Activated B cell treated with CpG ODN at 0.5 μM for 24 hours (primary cell): Measurements from ENCODE around the gene KATNIP. TPM values are rescaled to one million over a fixed set of nuclear protein-coding genes. Genes with fewer than 3 reads are reported as not detected.

ENCODE experiments used
- ATAC-seq: fragments of 200-7000 bp; cut with Tn5 transposase; one replicate; pipeline ENCODE4 v1.10.0; 2021; ENCODE audit warnings: low read depth, mild to moderate bottlenecking, moderate library complexity
- CTCF ChIA-PET: fragments of 350-600 bp; sonication (Branson Sonifier 250); formaldehyde crosslinking; loops from one replicate; lab custom pipeline; 2021; ENCODE audit warnings: antibody characterized with exemption; lab: Charles Lee
- POLR2A ChIA-PET: fragments of 350-600 bp; sonication (Branson Sonifier 250); formaldehyde crosslinking; loops from one replicate; lab custom pipeline; 2021; ENCODE audit warnings: antibody characterized with exemption; lab: Charles Lee
- DNase-seq: peaks from one replicate; pipeline ENCODE4 v3.0.0; 2022
- H3K27ac Mint-ChIP-seq: one replicate; pipeline ENCODE4 v1.8.0; 2020; ENCODE audit warnings: mixed read lengths
- H3K27me3 Mint-ChIP-seq: one replicate; pipeline ENCODE4 v1.8.0; 2021; ENCODE audit warnings: mixed read lengths
- H3K36me3 Mint-ChIP-seq: one replicate; pipeline ENCODE4 v1.8.0; 2021; ENCODE audit warnings: low read depth, mixed read lengths
- H3K4me1 Mint-ChIP-seq: one replicate; pipeline ENCODE4 v1.8.0; 2021; ENCODE audit warnings: mixed read lengths
- H3K4me3 Mint-ChIP-seq: one replicate; pipeline ENCODE4 v1.8.0; 2020; ENCODE audit warnings: mild to moderate bottlenecking, mixed read lengths
- H3K9me3 Mint-ChIP-seq: one replicate; pipeline ENCODE4 v1.8.0; 2020; ENCODE audit warnings: mixed read lengths
- intact Hi-C: fragments of 100-400 bp; cut with micrococcal nuclease; formaldehyde crosslinking; loops from one replicate; pipeline ENCODE4 v1.15.1; 2024
- total RNA-seq: library from RNA; stranded (reverse); gene quantifications from 2 replicates; pipeline ENCODE4 v1.2.3, GENCODE V29; 2022
- TF ChIP-seq, protein P1 (sequence below): fragments of 200-600 bp; IDR thresholded peaks from one replicate; pipeline ENCODE4 v1.8.0; 2022; ENCODE audit warnings: antibody characterized with exemption, mild to moderate bottlenecking

Gene KATNIP
- total RNA-seq, 1 donor from 2014 or later = 40.4 TPM

DNA sequence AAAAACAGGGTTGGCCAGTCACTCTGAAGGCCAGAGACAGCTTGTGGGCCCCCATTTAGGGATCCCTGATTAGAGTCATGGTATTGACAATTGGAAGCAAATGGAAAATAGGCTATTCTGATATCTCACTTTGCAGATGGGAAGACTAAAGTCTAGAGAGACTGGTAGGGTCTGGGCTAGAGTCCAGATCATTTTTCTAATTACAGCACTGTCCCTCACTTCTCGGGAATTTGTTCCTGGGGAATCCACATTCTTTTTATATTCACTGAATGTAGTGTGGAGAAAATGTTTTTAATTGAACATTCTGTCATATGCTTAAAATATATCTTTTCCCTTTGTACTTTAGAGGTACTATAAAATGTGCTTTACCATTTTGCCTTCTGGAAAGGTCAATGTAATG is 1.1 kb downstream of the KATNIP start:
- peak overlapping the region; percentile 94 for H3K27ac Mint-ChIP-seq

DNA sequence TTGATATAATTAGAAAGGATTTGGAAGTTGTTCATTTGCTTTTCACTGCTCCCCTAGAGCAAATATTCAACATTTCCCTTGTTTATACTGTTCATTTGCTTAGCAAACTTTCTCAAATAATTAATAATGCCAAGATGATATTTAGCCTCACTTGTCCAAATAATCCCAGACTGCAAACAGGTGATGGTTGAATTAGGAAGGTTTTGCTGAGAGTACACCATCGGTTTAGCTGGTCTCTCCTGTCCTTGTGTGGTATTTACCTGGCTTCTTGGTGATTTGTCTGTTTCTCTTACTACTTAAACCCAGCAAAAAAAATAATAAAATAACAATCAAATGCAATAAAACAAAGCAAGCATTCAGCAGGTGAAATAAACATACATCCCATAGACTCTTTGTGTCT is 6.5 kb downstream of the KATNIP start:
- Mint-ChIP-seq H3K4me1 (no peaks in the 10 kb centered on the region), H3K9me3 (no peaks in the 10 kb centered on the region), H3K36me3 (no peaks in the 10 kb centered on the region), H3K27ac (no peak overlapping the region), H3K4me3 (no peak overlapping the region), H3K27me3 (no peaks in the 10 kb centered on the region)
- ATAC-seq = no peak
- POLR2A ChIA-PET = no interaction called here
- intact Hi-C loops = loop anchor here (10.0 kb wide), 2 partner anchors 242 to 568 kb away; partner anchors contain the start of gene IL4R
- no peak for DNase-seq
- TF ChIP-seq, protein P1, sequence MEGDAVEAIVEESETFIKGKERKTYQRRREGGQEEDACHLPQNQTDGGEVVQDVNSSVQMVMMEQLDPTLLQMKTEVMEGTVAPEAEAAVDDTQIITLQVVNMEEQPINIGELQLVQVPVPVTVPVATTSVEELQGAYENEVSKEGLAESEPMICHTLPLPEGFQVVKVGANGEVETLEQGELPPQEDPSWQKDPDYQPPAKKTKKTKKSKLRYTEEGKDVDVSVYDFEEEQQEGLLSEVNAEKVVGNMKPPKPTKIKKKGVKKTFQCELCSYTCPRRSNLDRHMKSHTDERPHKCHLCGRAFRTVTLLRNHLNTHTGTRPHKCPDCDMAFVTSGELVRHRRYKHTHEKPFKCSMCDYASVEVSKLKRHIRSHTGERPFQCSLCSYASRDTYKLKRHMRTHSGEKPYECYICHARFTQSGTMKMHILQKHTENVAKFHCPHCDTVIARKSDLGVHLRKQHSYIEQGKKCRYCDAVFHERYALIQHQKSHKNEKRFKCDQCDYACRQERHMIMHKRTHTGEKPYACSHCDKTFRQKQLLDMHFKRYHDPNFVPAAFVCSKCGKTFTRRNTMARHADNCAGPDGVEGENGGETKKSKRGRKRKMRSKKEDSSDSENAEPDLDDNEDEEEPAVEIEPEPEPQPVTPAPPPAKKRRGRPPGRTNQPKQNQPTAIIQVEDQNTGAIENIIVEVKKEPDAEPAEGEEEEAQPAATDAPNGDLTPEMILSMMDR = no peak
- CTCF ChIA-PET = no interaction called here

More for the DNA sequence above, 1.1 kb downstream of the KATNIP start:
- intact Hi-C loops = loop anchor here (10.0 kb wide), 2 partner anchors 236 to 574 kb away; partner anchors contain the start of gene IL4R
- POLR2A ChIA-PET = interaction anchor here (2.1 kb wide), 1 partner anchor 101 kb away, joined by 10 read pairs; no protein-coding TSS in a partner anchor
- Mint-ChIP-seq H3K36me3 (peaks cover 14% of the 10 kb centered on the region), H3K4me3 (peak overlapping the region; percentile 95), H3K4me1 (peaks cover 34% of the 10 kb centered on the region), H3K27me3 (no peaks in the 10 kb centered on the region), H3K9me3 (no peaks in the 10 kb centered on the region)
- no peak for ATAC-seq
- CTCF ChIA-PET = no interaction called here
- DNase-seq = no peak
- TF ChIP-seq, protein P1 = no peak

GRCh38 chr16:27558434-27558833 is 8.5 kb downstream of the KATNIP start:
- no peak overlapping the region for H3K4me3 Mint-ChIP-seq
- H3K27ac Mint-ChIP-seq = no peak overlapping the region
- DNase-seq (no peak), ATAC-seq (no peak)
- POLR2A ChIA-PET = no interaction called here
- TF ChIP-seq, protein P1 = no peak
- CTCF ChIA-PET = no interaction called here
- H3K4me1 Mint-ChIP-seq = no peaks in the 10 kb centered on the region
- H3K36me3 Mint-ChIP-seq = no peaks in the 10 kb centered on the region
- intact Hi-C loops = loop anchor here (10.0 kb wide), 2 partner anchors 244 to 566 kb away; partner anchors contain the start of gene IL4R
- H3K9me3 Mint-ChIP-seq = no peaks in the 10 kb centered on the region
- H3K27me3 Mint-ChIP-seq = no peaks in the 10 kb centered on the region

DNA sequence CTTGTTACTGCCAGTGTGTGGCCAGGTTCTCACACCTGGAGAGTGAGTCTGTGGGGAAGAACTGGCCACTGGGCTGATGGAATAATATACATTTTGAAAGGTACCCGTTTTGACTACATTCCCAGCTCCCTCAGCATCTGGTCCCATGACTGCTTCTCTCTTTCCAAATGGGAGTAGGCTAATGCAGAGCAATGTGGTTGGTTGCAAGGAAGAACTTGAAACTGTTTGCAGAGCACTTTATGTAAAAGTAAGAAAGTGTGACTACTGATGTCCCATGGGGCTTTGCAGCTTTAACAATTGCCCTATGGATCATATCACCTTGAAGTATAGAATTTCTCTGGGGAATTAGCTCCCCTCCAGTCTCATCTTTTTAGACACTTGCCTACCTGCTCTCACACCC is 9.0 kb downstream of the KATNIP start:
- H3K4me3 Mint-ChIP-seq = no peak overlapping the region
- ChIA-PET POLR2A (no interaction called here), CTCF (no interaction called here)
- ATAC-seq (no peak), DNase-seq (no peak)
- no peaks in the 10 kb centered on the region for H3K9me3 Mint-ChIP-seq
- H3K4me1 Mint-ChIP-seq = no peaks in the 10 kb centered on the region
- no peaks in the 10 kb centered on the region for H3K36me3 Mint-ChIP-seq
- no peaks in the 10 kb centered on the region for H3K27me3 Mint-ChIP-seq
- TF ChIP-seq, protein P1 = no peak
- intact Hi-C loops = loop anchor here (10.0 kb wide), 2 partner anchors 244 to 566 kb away; partner anchors contain the start of gene IL4R
- no peak overlapping the region for H3K27ac Mint-ChIP-seq

GRCh38 chr16:27561216-27561615 is 11.3 kb downstream of the KATNIP start:
- no peak for ATAC-seq
- POLR2A ChIA-PET = interaction anchor here (1.2 kb wide), 1 partner anchor 11 kb away, joined by 4 read pairs; the partner anchor contains the start of genes GTF3C1 and KATNIP
- Mint-ChIP-seq H3K27me3 (no peaks in the 10 kb centered on the region), H3K4me3 (no peak overlapping the region), H3K9me3 (no peaks in the 10 kb centered on the region), H3K36me3 (no peaks in the 10 kb centered on the region), H3K27ac (no peak overlapping the region), H3K4me1 (peaks cover 3% of the 10 kb centered on the region)
- CTCF ChIA-PET = no interaction called here
- TF ChIP-seq, protein P1 = no peak
- no peak for DNase-seq
- intact Hi-C loops = no loop called here
